HEK293 (cell line): ENCODE measurements around the gene LAMB1.
A peak's percentile ranks its signal among the peaks of the same experiment; 100 is the strongest.

Source experiments
- GLI2 ChIP-seq: fragments of 450-650 bp; formaldehyde crosslinking; IDR thresholded peaks from 2 replicates; pipeline ENCODE4; 2017; ENCODE audit warnings: missing biosample characterization, missing genetic modification characterization, low read depth, borderline replicate concordance
- KLF10 ChIP-seq: fragments of 450-650 bp; IDR thresholded peaks from 2 replicates; pipeline ENCODE4 v1.5.1; 2018; ENCODE audit warnings: missing biosample characterization, mild to moderate bottlenecking, missing genetic modification characterization
- PRDM1 ChIP-seq: fragments of 450-650 bp; formaldehyde crosslinking; IDR thresholded peaks from 2 replicates; pipeline ENCODE4; 2016; ENCODE audit warnings: missing biosample characterization, missing genetic modification characterization
- TCF7L2 ChIP-seq: IDR thresholded peaks from 2 replicates; pipeline ENCODE4 v1.6.1; 2011; ENCODE audit warnings: low read depth, mild to moderate bottlenecking, inconsistent platforms, low read length, moderate library complexity, borderline replicate concordance
- WT1 ChIP-seq: fragments of 450-650 bp; formaldehyde crosslinking; IDR thresholded peaks from 2 replicates; pipeline ENCODE4 v1.5.1; 2016; ENCODE audit warnings: missing biosample characterization, missing genetic modification characterization
- ZBTB20 ChIP-seq: fragments of 450-650 bp; formaldehyde crosslinking; IDR thresholded peaks from 2 replicates; pipeline ENCODE4 v1.5.1; 2016; ENCODE audit warnings: missing biosample characterization, missing genetic modification characterization
- ZNF23 ChIP-seq: fragments of 450-650 bp; formaldehyde crosslinking; IDR thresholded peaks from 2 replicates; pipeline ENCODE4 v1.5.1; 2016; ENCODE audit warnings: missing biosample characterization, missing genetic modification characterization, borderline replicate concordance
- ZNF24 ChIP-seq: fragments of 450-650 bp; formaldehyde crosslinking; IDR thresholded peaks from 2 replicates; pipeline ENCODE4 v1.5.1; 2016; ENCODE audit warnings: missing biosample characterization, missing genetic modification characterization
- ZNF548 ChIP-seq: fragments of 450-650 bp; formaldehyde crosslinking; IDR thresholded peaks from 2 replicates; pipeline ENCODE4 v1.5.1; 2016; ENCODE audit warnings: missing biosample characterization, missing genetic modification characterization
- ZNF600 ChIP-seq: fragments of 450-650 bp; formaldehyde crosslinking; IDR thresholded peaks from 2 replicates; pipeline ENCODE4 v1.5.1; 2016; ENCODE audit warnings: missing biosample characterization, missing genetic modification characterization
- ZNF621 ChIP-seq: fragments of 450-650 bp; formaldehyde crosslinking; IDR thresholded peaks from 2 replicates; pipeline ENCODE4 v1.5.1; 2017; ENCODE audit warnings: missing biosample characterization, missing genetic modification characterization
- ZNF629 ChIP-seq: fragments of 450-650 bp; formaldehyde crosslinking; IDR thresholded peaks from 2 replicates; pipeline ENCODE4 v1.5.1; 2017; ENCODE audit warnings: missing biosample characterization, missing genetic modification characterization
- ZNF747 ChIP-seq: fragments of 450-650 bp; formaldehyde crosslinking; IDR thresholded peaks from 2 replicates; pipeline ENCODE4 v1.5.1; 2016; ENCODE audit warnings: missing biosample characterization, missing genetic modification characterization
- ZXDB ChIP-seq: fragments of 450-650 bp; formaldehyde crosslinking; IDR thresholded peaks from 2 replicates; pipeline ENCODE4 v1.5.1; 2016; ENCODE audit warnings: missing biosample characterization, missing genetic modification characterization
- TF ChIP-seq, protein P1 (sequence below): fragments of 450-650 bp; formaldehyde crosslinking; IDR thresholded peaks from 2 replicates; pipeline ENCODE4 v1.5.1; 2017; ENCODE audit warnings: missing biosample characterization, missing genetic modification characterization
- TF ChIP-seq, protein P2 (sequence below): fragments of 450-650 bp; IDR thresholded peaks from 2 replicates; pipeline ENCODE4 v1.5.1; 2018; ENCODE audit warnings: missing biosample characterization, mild to moderate bottlenecking, missing genetic modification characterization
- TF ChIP-seq, protein P3 (sequence below): fragments of 450-650 bp; formaldehyde crosslinking; IDR thresholded peaks from 2 replicates; pipeline ENCODE4 v1.5.1; 2017; ENCODE audit warnings: missing biosample characterization, mild to moderate bottlenecking, missing genetic modification characterization, moderate library complexity
- TF ChIP-seq, protein P4 (sequence below): fragments of 450-650 bp; formaldehyde crosslinking; IDR thresholded peaks from 2 replicates; pipeline ENCODE4 v1.5.1; 2016; ENCODE audit warnings: missing biosample characterization, missing genetic modification characterization
- TF ChIP-seq, protein P5 (sequence below): fragments of 450-650 bp; formaldehyde crosslinking; IDR thresholded peaks from 2 replicates; pipeline ENCODE4 v1.5.1; 2017; ENCODE audit warnings: missing biosample characterization, missing genetic modification characterization
- TF ChIP-seq, protein P6 (sequence below): fragments of 450-650 bp; formaldehyde crosslinking; IDR thresholded peaks from 2 replicates; pipeline ENCODE4 v1.5.1; 2017; ENCODE audit warnings: missing biosample characterization, missing genetic modification characterization

Gene LAMB1

DNA sequence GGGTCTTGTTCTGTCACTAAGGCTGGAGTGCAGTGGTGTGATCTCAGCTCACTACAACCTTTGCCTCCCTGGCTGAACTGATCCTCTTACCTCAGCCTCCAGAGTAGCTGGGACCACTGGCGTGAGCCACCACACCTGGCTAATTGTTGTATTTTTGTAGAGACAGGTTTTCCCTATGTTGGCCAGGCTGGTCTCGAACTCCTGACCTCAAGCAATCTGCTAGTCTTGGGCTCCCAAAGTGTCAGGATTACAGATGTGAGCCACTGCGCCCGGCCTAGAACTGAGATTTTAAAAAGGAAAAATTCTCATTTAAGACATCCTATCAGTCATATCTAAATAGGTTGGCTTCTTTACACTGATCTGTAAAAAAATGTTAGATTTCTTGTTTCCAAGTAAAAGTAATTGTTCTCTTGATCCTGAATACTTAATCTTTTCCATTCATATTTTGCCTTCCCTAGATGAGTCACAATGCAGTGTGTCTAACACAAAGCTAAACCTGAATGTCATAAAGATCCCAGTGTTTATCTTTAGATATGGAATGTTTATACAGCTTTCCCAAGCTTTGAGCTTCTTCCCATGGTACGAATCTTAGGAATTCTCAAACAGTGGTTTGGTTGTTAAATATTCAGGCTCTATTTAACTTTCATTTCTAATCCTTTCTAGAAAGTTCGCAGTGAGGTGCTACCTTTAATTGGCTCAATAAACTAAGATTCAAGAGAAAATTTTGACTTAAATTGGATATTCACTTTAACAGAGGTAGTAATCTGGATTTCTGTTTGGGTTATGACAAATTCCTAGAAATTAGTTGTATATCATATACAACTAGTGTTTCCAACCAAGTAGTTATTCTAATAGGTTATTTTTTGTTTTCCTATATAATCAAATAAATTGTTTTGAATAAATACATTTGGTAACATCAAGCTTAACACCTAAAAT, 12.1 kb upstream of the LAMB1 start (continued):
- TF ChIP-seq, protein P1, sequence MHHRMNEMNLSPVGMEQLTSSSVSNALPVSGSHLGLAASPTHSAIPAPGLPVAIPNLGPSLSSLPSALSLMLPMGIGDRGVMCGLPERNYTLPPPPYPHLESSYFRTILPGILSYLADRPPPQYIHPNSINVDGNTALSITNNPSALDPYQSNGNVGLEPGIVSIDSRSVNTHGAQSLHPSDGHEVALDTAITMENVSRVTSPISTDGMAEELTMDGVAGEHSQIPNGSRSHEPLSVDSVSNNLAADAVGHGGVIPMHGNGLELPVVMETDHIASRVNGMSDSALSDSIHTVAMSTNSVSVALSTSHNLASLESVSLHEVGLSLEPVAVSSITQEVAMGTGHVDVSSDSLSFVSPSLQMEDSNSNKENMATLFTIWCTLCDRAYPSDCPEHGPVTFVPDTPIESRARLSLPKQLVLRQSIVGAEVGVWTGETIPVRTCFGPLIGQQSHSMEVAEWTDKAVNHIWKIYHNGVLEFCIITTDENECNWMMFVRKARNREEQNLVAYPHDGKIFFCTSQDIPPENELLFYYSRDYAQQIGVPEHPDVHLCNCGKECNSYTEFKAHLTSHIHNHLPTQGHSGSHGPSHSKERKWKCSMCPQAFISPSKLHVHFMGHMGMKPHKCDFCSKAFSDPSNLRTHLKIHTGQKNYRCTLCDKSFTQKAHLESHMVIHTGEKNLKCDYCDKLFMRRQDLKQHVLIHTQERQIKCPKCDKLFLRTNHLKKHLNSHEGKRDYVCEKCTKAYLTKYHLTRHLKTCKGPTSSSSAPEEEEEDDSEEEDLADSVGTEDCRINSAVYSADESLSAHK (tag by site-specific recombination), result 0 out of 2 replicates have a peak, but pooled peaks have one; percentile 15
- TF ChIP-seq WT1 (tag by site-specific recombination) (0 out of 2 replicates have a peak, but pooled peaks have one; percentile 12), ZNF600 (0 out of 2 replicates have a peak, but pooled peaks have one; percentile 8), ZNF621 (tag by site-specific recombination) (no peak), ZBTB20 (tag by site-specific recombination) (peak; percentile 95), ZNF23 (tag by site-specific recombination) (no peak), ZNF747 (no peak), TCF7L2 (no peak; the same call in 1 of the 2 replicates), ZNF548 (tag by site-specific recombination) (no peak), ZXDB (peak; percentile 83), GLI2 (peak; percentile 68; the same call in 1 of the 2 replicates), ZNF629 (tag by site-specific recombination) (peak; percentile 72), PRDM1 (peak; percentile 66), KLF10 (0 out of 2 replicates have a peak, but pooled peaks have one; percentile 27), ZNF24 (tag by site-specific recombination) (peak; percentile 32; the same call in 1 of the 2 replicates)
- TF ChIP-seq, protein P2, sequence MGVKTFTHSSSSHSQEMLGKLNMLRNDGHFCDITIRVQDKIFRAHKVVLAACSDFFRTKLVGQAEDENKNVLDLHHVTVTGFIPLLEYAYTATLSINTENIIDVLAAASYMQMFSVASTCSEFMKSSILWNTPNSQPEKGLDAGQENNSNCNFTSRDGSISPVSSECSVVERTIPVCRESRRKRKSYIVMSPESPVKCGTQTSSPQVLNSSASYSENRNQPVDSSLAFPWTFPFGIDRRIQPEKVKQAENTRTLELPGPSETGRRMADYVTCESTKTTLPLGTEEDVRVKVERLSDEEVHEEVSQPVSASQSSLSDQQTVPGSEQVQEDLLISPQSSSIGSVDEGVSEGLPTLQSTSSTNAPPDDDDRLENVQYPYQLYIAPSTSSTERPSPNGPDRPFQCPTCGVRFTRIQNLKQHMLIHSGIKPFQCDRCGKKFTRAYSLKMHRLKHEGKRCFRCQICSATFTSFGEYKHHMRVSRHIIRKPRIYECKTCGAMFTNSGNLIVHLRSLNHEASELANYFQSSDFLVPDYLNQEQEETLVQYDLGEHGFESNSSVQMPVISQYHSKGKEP (tag by site-specific recombination), result no peak
- TF ChIP-seq, protein P3, sequence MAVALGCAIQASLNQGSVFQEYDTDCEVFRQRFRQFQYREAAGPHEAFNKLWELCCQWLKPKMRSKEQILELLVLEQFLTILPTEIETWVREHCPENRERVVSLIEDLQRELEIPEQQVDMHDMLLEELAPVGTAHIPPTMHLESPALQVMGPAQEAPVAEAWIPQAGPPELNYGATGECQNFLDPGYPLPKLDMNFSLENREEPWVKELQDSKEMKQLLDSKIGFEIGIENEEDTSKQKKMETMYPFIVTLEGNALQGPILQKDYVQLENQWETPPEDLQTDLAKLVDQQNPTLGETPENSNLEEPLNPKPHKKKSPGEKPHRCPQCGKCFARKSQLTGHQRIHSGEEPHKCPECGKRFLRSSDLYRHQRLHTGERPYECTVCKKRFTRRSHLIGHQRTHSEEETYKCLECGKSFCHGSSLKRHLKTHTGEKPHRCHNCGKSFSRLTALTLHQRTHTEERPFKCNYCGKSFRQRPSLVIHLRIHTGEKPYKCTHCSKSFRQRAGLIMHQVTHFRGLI (tag by site-specific recombination), result peak; percentile 27; the same call in 1 of the 2 replicates
- TF ChIP-seq, protein P4, sequence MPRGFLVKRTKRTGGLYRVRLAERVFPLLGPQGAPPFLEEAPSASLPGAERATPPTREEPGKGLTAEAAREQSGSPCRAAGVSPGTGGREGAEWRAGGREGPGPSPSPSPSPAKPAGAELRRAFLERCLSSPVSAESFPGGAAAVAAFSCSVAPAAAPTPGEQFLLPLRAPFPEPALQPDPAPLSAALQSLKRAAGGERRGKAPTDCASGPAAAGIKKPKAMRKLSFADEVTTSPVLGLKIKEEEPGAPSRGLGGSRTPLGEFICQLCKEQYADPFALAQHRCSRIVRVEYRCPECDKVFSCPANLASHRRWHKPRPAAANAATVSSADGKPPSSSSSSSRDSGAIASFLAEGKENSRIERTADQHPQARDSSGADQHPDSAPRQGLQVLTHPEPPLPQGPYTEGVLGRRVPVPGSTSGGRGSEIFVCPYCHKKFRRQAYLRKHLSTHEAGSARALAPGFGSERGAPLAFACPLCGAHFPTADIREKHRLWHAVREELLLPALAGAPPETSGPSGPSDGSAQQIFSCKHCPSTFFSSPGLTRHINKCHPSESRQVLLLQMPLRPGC (tag by site-specific recombination), result peak; percentile 77; the same call in 1 of the 2 replicates
- TF ChIP-seq, protein P5, sequence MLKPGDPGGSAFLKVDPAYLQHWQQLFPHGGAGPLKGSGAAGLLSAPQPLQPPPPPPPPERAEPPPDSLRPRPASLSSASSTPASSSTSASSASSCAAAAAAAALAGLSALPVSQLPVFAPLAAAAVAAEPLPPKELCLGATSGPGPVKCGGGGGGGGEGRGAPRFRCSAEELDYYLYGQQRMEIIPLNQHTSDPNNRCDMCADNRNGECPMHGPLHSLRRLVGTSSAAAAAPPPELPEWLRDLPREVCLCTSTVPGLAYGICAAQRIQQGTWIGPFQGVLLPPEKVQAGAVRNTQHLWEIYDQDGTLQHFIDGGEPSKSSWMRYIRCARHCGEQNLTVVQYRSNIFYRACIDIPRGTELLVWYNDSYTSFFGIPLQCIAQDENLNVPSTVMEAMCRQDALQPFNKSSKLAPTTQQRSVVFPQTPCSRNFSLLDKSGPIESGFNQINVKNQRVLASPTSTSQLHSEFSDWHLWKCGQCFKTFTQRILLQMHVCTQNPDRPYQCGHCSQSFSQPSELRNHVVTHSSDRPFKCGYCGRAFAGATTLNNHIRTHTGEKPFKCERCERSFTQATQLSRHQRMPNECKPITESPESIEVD (tag by site-specific recombination), result peak; percentile 99
- TF ChIP-seq, protein P6, sequence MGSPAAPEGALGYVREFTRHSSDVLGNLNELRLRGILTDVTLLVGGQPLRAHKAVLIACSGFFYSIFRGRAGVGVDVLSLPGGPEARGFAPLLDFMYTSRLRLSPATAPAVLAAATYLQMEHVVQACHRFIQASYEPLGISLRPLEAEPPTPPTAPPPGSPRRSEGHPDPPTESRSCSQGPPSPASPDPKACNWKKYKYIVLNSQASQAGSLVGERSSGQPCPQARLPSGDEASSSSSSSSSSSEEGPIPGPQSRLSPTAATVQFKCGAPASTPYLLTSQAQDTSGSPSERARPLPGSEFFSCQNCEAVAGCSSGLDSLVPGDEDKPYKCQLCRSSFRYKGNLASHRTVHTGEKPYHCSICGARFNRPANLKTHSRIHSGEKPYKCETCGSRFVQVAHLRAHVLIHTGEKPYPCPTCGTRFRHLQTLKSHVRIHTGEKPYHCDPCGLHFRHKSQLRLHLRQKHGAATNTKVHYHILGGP (tag by site-specific recombination), result peak; percentile 60; the same call in 1 of the 2 replicates
- TF ChIP-seq, all 188 proteins: peak for 25
